Neural cell (in vitro differentiated cells): Measurements from ENCODE around the gene ABCA12. TPM values are rescaled to one million over a fixed set of nuclear protein-coding genes. Genes with fewer than 3 reads are reported as not detected.

ENCODE experiments used
- H2AFZ ChIP-seq: fragments of 200-600, 300-800 bp; sonication (generic), shearing (Covaris generic); 2 replicates; pipeline ENCODE4 v1.6.0; 2014; ENCODE audit warnings: low read depth, mild to moderate bottlenecking, antibody characterized with exemption, low read length, moderate library complexity
- H3F3A ChIP-seq: fragments of 200-600 bp; shearing (Covaris generic); 2 replicates; pipeline ENCODE4 v1.6.1; 2016; ENCODE audit warnings: mild to moderate bottlenecking, moderate library complexity, mixed read lengths, antibody characterized with exemption, low read length; ENCODE audit not compliant: insufficient read depth, poor library complexity, severe bottlenecking
- H3K27ac ChIP-seq: fragments of 200-600, 300-800 bp; sonication (generic), shearing (Covaris generic); 2 replicates; pipeline ENCODE4 v1.5.1; 2014; ENCODE audit warnings: mild to moderate bottlenecking, low read length, moderate library complexity
- H3K27me3 ChIP-seq: fragments of 300-800, 200-600 bp; sonication (generic), shearing (Covaris generic); 2 replicates; pipeline ENCODE4 v1.6.0; 2014; ENCODE audit warnings: mild to moderate bottlenecking, low read depth, low read length, moderate library complexity; ENCODE audit not compliant: insufficient read depth
- H3K36me3 ChIP-seq: fragments of 300-800, 200-600 bp; sonication (generic), shearing (Covaris generic); 2 replicates; pipeline ENCODE4 v1.5.1; 2014; ENCODE audit warnings: mild to moderate bottlenecking, antibody characterized with exemption, low read length, moderate library complexity; ENCODE audit not compliant: insufficient read depth
- H3K4me2 ChIP-seq: fragments of 300-800, 200-600 bp; sonication (generic), shearing (Covaris generic); 2 replicates; pipeline ENCODE4 v1.6.0; 2014; ENCODE audit warnings: mild to moderate bottlenecking, low read length
- H3K4me3 ChIP-seq: fragments of 300-800, 200-600 bp; sonication (generic), shearing (Covaris generic); 2 replicates; pipeline ENCODE4 v1.5.1; 2014; ENCODE audit warnings: mild to moderate bottlenecking, low read length, moderate library complexity
- H3K79me2 ChIP-seq: fragments of 200-600 bp; shearing (Covaris generic); replicated peaks from 2 replicates; pipeline ENCODE4 v1.6.0; 2014; ENCODE audit warnings: mild to moderate bottlenecking, low read length, moderate library complexity; ENCODE audit not compliant: insufficient read depth
- H3K9ac ChIP-seq: fragments of 300-800, 200-600 bp; sonication (generic), shearing (Covaris generic); 2 replicates; pipeline ENCODE4 v1.6.1; 2016; ENCODE audit warnings: mild to moderate bottlenecking, low read length, mixed read lengths
- H3K9me2 ChIP-seq: fragments of 200-600 bp; shearing (Covaris generic); 2 replicates; pipeline ENCODE4 v1.6.1; 2016; ENCODE audit warnings: mild to moderate bottlenecking, low read length, mixed read lengths; ENCODE audit not compliant: insufficient read depth
- H3K9me3 ChIP-seq: fragments of 200-600, 300-800 bp; sonication (generic), shearing (Covaris generic); 2 replicates; pipeline ENCODE4 v1.6.1; 2016; ENCODE audit warnings: mild to moderate bottlenecking, mixed run types, low read length, moderate library complexity, mixed read lengths
- H4K20me1 ChIP-seq: fragments of 200-600 bp; shearing (Covaris generic); 2 replicates; pipeline ENCODE4 v1.6.1; 2016; ENCODE audit warnings: mild to moderate bottlenecking, mixed run types; ENCODE audit not compliant: insufficient read depth
- EP300 ChIP-seq: fragments of 450-650 bp; conservative IDR thresholded peaks from 2 replicates; pipeline ENCODE4 v1.6.1; 2014; ENCODE audit warnings: antibody characterized with exemption, mild to moderate bottlenecking, moderate library complexity; ENCODE audit not compliant: poor library complexity, severe bottlenecking
- EZH2 ChIP-seq: fragments of 200-600, 300-800 bp; shearing (Covaris generic), sonication (generic); IDR thresholded peaks from 2 replicates; pipeline ENCODE4 v1.6.1; 2014; ENCODE audit warnings: antibody characterized with exemption, low read length, borderline replicate concordance, mild to moderate bottlenecking; ENCODE audit not compliant: insufficient read depth, poor library complexity, severe bottlenecking
- MXI1 ChIP-seq: fragments of 450-650 bp; conservative IDR thresholded peaks from 2 replicates; pipeline ENCODE4 v1.6.1; 2014; ENCODE audit warnings: antibody characterized with exemption, mild to moderate bottlenecking; ENCODE audit not compliant: poor library complexity, severe bottlenecking
- POLR2AphosphoS5 ChIP-seq: IDR thresholded peaks from 2 replicates; pipeline ENCODE4 v1.6.1; 2012
- RAD21 ChIP-seq: fragments of 450-650 bp; conservative IDR thresholded peaks from 2 replicates; pipeline ENCODE4 v1.6.1; 2014; ENCODE audit warnings: antibody characterized with exemption, mild to moderate bottlenecking, moderate library complexity
- REST ChIP-seq: IDR thresholded peaks from 2 replicates; pipeline ENCODE4 v1.6.1; 2012; ENCODE audit warnings: borderline replicate concordance
- SMC3 ChIP-seq: fragments of 450-650 bp; conservative IDR thresholded peaks from 2 replicates; pipeline ENCODE4 v1.6.1; 2014; ENCODE audit warnings: antibody characterized with exemption, mild to moderate bottlenecking, moderate library complexity; ENCODE audit not compliant: poor library complexity
- TAF1 ChIP-seq: IDR thresholded peaks from 2 replicates; pipeline ENCODE4 v1.6.1; 2012; ENCODE audit warnings: low read depth
- polyA plus RNA-seq: library from polyadenylated mRNA; depleted of rRNA; stranded (reverse); fragments of >200 nt; gene quantifications from 2 replicates; pipeline ENCODE4 v1.2.3, GENCODE V29; 2014
- TF ChIP-seq, protein P1 (sequence below): fragments of 450-650 bp; IDR thresholded peaks from 2 replicates; pipeline ENCODE4 v1.5.1; 2014; ENCODE audit warnings: antibody characterized with exemption, mild to moderate bottlenecking, moderate library complexity; ENCODE audit not compliant: poor library complexity, severe bottlenecking

Gene ABCA12
- polyA plus RNA-seq, 1 donor from 2014 or later = not detected

GRCh38 chr2:215145611-215146010, 7.2 kb upstream of the ABCA12 start:
- Histone ChIP-seq H3F3A (no peaks in the 10 kb centered on the region), H3K36me3 (no peaks in the 10 kb centered on the region), H3K9me3 (no peaks in the 10 kb centered on the region), H3K4me3 (no peak overlapping the region), H3K79me2 (no peaks in the 10 kb centered on the region), H3K9ac (no peak overlapping the region), H3K27me3 (no peaks in the 10 kb centered on the region), H4K20me1 (no peaks in the 10 kb centered on the region), H3K27ac (no peak overlapping the region), H2AFZ (no peak overlapping the region), H3K9me2 (no peaks in the 10 kb centered on the region), H3K4me2 (no peak overlapping the region)
- TF ChIP-seq SMC3 = no peak
- no peak for TF ChIP-seq RAD21
- TF ChIP-seq TAF1 = no peak
- TF ChIP-seq EP300 = no peak
- TF ChIP-seq, protein P1, sequence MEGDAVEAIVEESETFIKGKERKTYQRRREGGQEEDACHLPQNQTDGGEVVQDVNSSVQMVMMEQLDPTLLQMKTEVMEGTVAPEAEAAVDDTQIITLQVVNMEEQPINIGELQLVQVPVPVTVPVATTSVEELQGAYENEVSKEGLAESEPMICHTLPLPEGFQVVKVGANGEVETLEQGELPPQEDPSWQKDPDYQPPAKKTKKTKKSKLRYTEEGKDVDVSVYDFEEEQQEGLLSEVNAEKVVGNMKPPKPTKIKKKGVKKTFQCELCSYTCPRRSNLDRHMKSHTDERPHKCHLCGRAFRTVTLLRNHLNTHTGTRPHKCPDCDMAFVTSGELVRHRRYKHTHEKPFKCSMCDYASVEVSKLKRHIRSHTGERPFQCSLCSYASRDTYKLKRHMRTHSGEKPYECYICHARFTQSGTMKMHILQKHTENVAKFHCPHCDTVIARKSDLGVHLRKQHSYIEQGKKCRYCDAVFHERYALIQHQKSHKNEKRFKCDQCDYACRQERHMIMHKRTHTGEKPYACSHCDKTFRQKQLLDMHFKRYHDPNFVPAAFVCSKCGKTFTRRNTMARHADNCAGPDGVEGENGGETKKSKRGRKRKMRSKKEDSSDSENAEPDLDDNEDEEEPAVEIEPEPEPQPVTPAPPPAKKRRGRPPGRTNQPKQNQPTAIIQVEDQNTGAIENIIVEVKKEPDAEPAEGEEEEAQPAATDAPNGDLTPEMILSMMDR = no peak
- TF ChIP-seq REST = no peak

DNA sequence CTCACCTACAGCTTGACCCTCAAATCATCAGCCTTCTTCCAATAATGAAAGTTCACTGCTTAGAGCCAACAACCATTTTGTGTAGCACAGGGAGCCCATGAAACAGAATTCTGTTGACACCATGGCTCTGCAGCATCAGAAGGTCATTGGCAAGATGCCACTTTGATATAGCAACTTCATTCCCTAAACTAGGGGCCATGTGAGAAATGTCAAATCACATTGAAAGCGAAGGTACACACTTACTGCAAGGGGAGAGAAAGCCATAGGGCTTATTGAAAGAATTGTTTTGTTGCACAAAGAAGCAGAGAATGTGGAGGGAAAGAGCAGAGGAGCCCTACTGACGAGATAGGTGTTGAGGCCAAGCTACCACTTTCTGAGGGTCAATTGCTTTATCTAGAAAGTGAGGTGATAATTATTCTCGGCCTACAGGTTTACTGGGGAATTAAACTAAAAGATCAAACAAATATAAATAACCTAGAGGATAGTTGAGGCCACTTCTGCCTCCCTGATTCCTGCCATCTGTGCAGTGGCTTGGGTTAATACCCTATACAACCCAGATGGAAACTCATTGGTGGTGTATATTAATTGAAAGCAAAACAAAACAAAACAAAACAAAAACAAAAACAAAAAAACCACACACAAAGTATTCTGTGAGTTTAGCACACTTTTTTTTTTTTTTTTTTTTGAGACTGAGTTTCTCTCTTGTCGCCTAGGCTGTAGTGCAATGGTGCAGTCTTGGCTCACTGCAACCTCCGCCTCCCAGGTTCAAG, 5.9 kb upstream of the ABCA12 start:
- H3F3A ChIP-seq = no peaks in the 10 kb centered on the region
- H2AFZ ChIP-seq = no peak overlapping the region
- no peaks in the 10 kb centered on the region for H3K79me2 ChIP-seq
- no peak overlapping the region for H3K27ac ChIP-seq
- no peak overlapping the region for H3K4me3 ChIP-seq
- TF ChIP-seq SMC3 = no peak
- TF ChIP-seq POLR2AphosphoS5 = no peak
- TF ChIP-seq TAF1 = no peak
- TF ChIP-seq RAD21 = no peak
- no peak for TF ChIP-seq EZH2
- TF ChIP-seq REST = no peak
- no peak for TF ChIP-seq MXI1
- no peak for TF ChIP-seq EP300
- TF ChIP-seq, protein P1 = no peak
- H3K9me3 ChIP-seq = no peaks in the 10 kb centered on the region
- no peaks in the 10 kb centered on the region for H3K36me3 ChIP-seq
- no peaks in the 10 kb centered on the region for H3K27me3 ChIP-seq
- no peak overlapping the region for H3K4me2 ChIP-seq
- H3K9ac ChIP-seq = no peak overlapping the region
- H3K9me2 ChIP-seq = no peaks in the 10 kb centered on the region
- no peaks in the 10 kb centered on the region for H4K20me1 ChIP-seq
